Measurements from ENCODE around the gene PTPN7.

Gene PTPN7

DNA sequence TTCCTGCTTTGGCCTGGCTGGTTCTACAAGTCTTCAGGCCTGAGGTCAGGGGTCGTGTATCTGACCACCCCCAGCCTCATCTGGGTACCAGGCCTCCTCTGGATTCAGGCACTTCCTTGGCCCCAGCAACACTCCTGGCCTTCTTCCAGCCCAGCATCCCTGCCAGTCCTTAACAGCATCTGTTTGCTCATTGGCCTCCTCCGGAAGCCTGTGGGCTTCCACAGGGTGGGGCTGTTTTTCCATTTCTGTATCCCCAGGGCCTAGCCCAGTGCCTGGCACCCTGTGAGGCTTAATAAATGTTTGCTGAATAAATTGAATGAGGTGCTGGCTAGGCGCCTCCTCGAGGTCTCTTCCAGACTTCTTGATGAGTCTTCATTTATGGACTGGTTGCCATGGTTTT is 59.2 kb downstream of the PTPN7 start:
- TF ChIP-seq, protein P1, sequence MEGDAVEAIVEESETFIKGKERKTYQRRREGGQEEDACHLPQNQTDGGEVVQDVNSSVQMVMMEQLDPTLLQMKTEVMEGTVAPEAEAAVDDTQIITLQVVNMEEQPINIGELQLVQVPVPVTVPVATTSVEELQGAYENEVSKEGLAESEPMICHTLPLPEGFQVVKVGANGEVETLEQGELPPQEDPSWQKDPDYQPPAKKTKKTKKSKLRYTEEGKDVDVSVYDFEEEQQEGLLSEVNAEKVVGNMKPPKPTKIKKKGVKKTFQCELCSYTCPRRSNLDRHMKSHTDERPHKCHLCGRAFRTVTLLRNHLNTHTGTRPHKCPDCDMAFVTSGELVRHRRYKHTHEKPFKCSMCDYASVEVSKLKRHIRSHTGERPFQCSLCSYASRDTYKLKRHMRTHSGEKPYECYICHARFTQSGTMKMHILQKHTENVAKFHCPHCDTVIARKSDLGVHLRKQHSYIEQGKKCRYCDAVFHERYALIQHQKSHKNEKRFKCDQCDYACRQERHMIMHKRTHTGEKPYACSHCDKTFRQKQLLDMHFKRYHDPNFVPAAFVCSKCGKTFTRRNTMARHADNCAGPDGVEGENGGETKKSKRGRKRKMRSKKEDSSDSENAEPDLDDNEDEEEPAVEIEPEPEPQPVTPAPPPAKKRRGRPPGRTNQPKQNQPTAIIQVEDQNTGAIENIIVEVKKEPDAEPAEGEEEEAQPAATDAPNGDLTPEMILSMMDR (IDR thresholded peaks at IDR 0.05; ENCODE audit: extremely low read depth, missing control alignments) = no peak
- no peak for DNase-seq (ENCODE audit: low spot score)

Data from GM20000 (cell line).